ENCODE measurements around the gene ONECUT3.
"Not testable (repeated sequence)": the region's sequence is repeated elsewhere in the genome, so short reads cannot be mapped to it uniquely, and the experiment has no call there.

GRCh38 chr19:1797313-1797712, 44.0 kb downstream of the ONECUT3 start:
- not testable (repeated sequence) for TF ChIP-seq CTCF (IDR thresholded peaks at IDR 0.05; ENCODE audit: extremely low read depth in 1 of 2, insufficient read depth in 1 of 2, low read depth in 1 of 2, low read length in 2 of 2); FOS (IDR thresholded peaks at IDR 0.05; ENCODE audit: borderline replicate concordance, insufficient read depth, low read length); POLR2A (IDR thresholded peaks at IDR 0.05; ENCODE audit: low read depth, low read length); JUN (IDR thresholded peaks at IDR 0.05; ENCODE audit: borderline replicate concordance, insufficient read depth, insufficient read length, low read depth)
- TF ChIP-seq, protein P1, sequence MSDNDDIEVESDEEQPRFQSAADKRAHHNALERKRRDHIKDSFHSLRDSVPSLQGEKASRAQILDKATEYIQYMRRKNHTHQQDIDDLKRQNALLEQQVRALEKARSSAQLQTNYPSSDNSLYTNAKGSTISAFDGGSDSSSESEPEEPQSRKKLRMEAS (IDR thresholded peaks at IDR 0.05; ENCODE audit: insufficient read depth, insufficient read length), result not testable (repeated sequence)
